Breast epithelium (tissue), 4 donors: ENCODE data around the gene ACSS1. TPM values are rescaled to one million over a fixed set of nuclear protein-coding genes. Genes with fewer than 3 reads are reported as not detected.

Source experiments
- DNase-seq, 2 donors: peaks; one replicate each; pipeline ENCODE4 v3.0.0-alpha.2; 2019; ENCODE audit warnings: low spot score in 2 of 2
- H3K27ac ChIP-seq, 2 donors: fragments of 200-600 bp; sonication (generic) in 1 of 2; one replicate each; pipeline ENCODE4 v1.5.1; 2016 to 2019; ENCODE audit warnings: mild to moderate bottlenecking in 1 of 2
- H3K27me3 ChIP-seq, 2 donors: fragments of 200-600 bp; sonication (generic) in 1 of 2; one replicate each; pipeline versions ENCODE4 v1.5.1 to v1.6.0; 2017 to 2019; ENCODE audit warnings: control low read depth in 1 of 2, mild to moderate bottlenecking in 1 of 2
- H3K36me3 ChIP-seq: fragments of 200-600 bp; one replicate; pipeline ENCODE4 v1.5.1; 2019
- H3K4me1 ChIP-seq, 2 donors: fragments of 200-600 bp; sonication (generic); one replicate each; pipeline ENCODE4 v1.5.1; 2016 to 2019; ENCODE audit warnings: control low read depth in 1 of 2
- H3K4me3 ChIP-seq, 3 donors: fragments of 200-600 bp; sonication (generic); 1 replicate in 2 of 3; 2 replicates in 1 of 3; pipeline ENCODE4 v1.5.1; 2016 to 2019; ENCODE audit warnings: mild to moderate bottlenecking in 3 of 3, moderate library complexity in 2 of 3
- H3K9me3 ChIP-seq, 2 donors: fragments of 200-600 bp; sonication (generic) in 1 of 2; one replicate each; pipeline ENCODE4 v1.5.1; 2016 to 2019; ENCODE audit warnings: control low read depth in 1 of 2
- POLR2A ChIP-seq: fragments of 450-650 bp; IDR thresholded peaks from one replicate; pipeline ENCODE4 v1.6.1; 2016; ENCODE audit warnings: antibody characterized with exemption, mild to moderate bottlenecking, moderate library complexity
- POLR2AphosphoS5 ChIP-seq, 3 donors: sonication (generic); formaldehyde crosslinking; IDR thresholded peaks; one replicate each; pipeline ENCODE4 v1.6.1; 2017; ENCODE audit warnings: antibody characterized with exemption in 3 of 3
- intact Hi-C: fragments of 100-400 bp; cut with DNase I; formaldehyde crosslinking; loops from one replicate; pipeline ENCODE4 v1.15.1; 2023; ENCODE audit warnings: low total_unique reads
- total RNA-seq, 3 donors: library from RNA; depleted of rRNA; stranded (reverse); fragments of >200 nt; gene quantifications; one replicate each; pipeline ENCODE4 v1.1.0, GENCODE V29; 2016
- TF ChIP-seq, protein P1 (sequence below), 3 donors: fragments of 450-650 bp; IDR thresholded peaks; one replicate each; pipeline ENCODE4 v1.5.1; 2016 to 2017; ENCODE audit warnings: antibody characterized with exemption in 3 of 3, mild to moderate bottlenecking in 3 of 3, moderate library complexity in 3 of 3

ACSS1 gene
- total RNA-seq, 3 donors from 2014 or later, result 17.6 to 38.2 (median 37.4) TPM

DNA sequence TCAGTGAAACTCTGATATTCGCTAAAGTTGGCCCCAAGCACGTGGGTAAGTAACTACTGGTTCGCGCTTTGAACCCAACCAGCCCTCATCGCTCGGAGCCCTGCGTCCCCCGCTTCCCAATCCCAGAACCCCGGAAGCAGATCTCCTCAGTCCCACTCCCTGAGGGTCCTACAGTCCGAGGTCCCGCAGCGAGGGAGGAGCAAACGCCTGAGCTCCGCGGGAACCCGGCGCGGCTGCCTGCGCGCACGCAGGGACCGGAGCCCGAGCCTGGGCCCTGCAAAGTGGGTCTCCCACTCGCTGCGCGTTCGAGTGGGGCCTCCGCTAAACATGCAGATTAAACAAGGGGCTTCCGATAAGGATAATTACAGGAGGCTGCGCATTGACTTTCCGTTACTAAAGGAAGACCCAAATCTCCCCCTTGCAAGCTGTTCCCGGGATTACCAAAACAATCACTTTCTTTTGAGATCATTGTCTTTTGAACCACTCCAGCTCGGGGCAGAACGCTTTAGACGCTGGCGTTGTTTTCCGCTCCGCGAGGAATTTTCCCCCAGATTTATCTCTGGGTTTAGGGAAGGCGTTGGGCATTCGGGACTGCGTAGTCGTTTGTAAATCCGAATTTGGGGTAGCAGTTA is 25.3 kb upstream of the ACSS1 start:
- peaks cover 0 to 20% of the 10 kb centered on the region in 2 donors for H3K4me1 ChIP-seq
- peak overlapping the region in 1 of 3 donors; percentile 44 for H3K4me3 ChIP-seq
- TF ChIP-seq POLR2A (no peak), POLR2AphosphoS5 (IDR thresholded peaks at IDR 0.05) (no peak)
- TF ChIP-seq, protein P1, sequence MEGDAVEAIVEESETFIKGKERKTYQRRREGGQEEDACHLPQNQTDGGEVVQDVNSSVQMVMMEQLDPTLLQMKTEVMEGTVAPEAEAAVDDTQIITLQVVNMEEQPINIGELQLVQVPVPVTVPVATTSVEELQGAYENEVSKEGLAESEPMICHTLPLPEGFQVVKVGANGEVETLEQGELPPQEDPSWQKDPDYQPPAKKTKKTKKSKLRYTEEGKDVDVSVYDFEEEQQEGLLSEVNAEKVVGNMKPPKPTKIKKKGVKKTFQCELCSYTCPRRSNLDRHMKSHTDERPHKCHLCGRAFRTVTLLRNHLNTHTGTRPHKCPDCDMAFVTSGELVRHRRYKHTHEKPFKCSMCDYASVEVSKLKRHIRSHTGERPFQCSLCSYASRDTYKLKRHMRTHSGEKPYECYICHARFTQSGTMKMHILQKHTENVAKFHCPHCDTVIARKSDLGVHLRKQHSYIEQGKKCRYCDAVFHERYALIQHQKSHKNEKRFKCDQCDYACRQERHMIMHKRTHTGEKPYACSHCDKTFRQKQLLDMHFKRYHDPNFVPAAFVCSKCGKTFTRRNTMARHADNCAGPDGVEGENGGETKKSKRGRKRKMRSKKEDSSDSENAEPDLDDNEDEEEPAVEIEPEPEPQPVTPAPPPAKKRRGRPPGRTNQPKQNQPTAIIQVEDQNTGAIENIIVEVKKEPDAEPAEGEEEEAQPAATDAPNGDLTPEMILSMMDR (IDR thresholded peaks at IDR 0.05), result no peak
- H3K9me3 ChIP-seq, result no peaks in the 10 kb centered on the region
- intact Hi-C loops, result no loop called here
- no peak for DNase-seq
- no peak overlapping the region for H3K27ac ChIP-seq
- peaks cover 0 to 80% of the 10 kb centered on the region in 2 donors for H3K27me3 ChIP-seq
- H3K36me3 ChIP-seq, result no peaks in the 10 kb centered on the region

DNA sequence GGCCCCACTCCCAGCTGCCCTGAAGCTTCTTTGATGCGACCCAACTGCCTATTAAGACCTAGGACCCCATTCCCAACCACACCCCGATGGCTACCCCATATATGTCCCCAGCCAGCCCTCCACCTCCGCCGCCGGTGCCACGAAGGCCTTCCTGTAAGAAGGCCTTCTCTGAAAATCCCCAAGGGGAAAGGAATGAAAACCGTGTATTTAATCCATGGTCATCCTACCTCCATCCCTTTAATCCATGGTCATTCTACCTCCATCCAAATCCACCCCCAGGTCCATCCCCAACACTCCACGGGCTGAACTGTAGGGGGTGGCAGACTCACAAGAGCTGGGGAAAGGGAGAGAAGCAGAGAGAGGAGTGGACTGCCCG is 24.5 kb upstream of the ACSS1 start:
- intact Hi-C loops, result no loop called here
- Histone ChIP-seq H3K9me3 (no peaks in the 10 kb centered on the region), H3K36me3 (no peaks in the 10 kb centered on the region), H3K4me3 (no peak overlapping the region), H3K27ac (no peak overlapping the region), H3K4me1 (peaks cover 0 to 20% of the 10 kb centered on the region in 2 donors), H3K27me3 (peaks cover 0 to 78% of the 10 kb centered on the region in 2 donors)
- peak in 1 of 2 donors; percentile 15 for DNase-seq
- TF ChIP-seq, protein P1 (IDR thresholded peaks at IDR 0.05), result no peak
- TF ChIP-seq POLR2AphosphoS5 (IDR thresholded peaks at IDR 0.05) (no peak), POLR2A (no peak)

DNA sequence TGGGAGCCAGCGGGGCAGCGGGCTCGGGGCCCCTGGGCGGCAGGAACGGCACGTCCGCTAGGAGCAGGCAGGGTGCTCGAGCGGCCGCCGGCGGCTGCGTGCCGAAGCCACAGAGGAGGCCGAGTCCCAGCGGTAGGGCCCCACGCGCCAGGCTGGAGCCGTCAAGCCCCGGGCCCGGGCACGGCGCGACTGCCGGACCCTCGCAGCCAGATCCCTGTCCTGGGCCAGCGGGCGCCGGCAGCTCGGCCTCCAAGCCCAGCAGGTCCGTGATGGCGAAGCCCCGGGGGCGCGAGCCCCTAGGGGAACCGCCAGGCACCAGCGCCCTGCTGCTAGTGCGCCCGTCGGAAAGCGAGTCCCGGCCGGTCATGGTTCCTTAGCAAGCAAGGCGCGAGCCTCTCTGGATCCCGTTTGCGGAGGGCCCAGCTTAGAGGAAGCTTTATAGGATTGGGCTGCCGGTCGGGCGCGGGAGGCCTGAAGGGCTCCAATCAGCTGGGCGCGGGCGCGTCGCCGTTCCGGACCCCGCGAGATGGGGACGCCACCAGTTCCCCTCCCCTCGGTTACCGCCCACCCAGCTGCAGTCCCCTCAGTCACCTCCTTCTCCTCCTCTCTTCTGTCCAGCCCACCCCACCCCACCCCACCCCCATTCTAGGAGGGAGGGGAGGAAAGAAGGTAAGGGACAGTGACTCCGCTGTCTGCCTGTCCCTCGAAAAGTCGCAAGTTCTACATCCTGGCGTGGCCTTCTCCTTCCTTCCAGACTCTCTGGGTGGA is 24.0 kb upstream of the ACSS1 start, which contains the start of gene VSX1:
Gene VSX1, minus strand, starts transcription at position 412 of the 768 bp plus-strand sequence. Its CDS starts 45 bp downstream, at position 367.
- intact Hi-C loops, result no loop called here
- H3K4me3 ChIP-seq, result peak within 1 kb of the TSS in 1 of 3 donors; percentile 37
- no peaks in the 10 kb centered on the region for H3K9me3 ChIP-seq
- peak in 1 of 2 donors; percentile 15 for DNase-seq
- H3K36me3 ChIP-seq, result no peaks in the 10 kb centered on the region
- no peak within 1 kb of the TSS for H3K27ac ChIP-seq
- TF ChIP-seq, protein P1 (IDR thresholded peaks at IDR 0.05), result no peak
- no peak for TF ChIP-seq POLR2AphosphoS5 (IDR thresholded peaks at IDR 0.05)
- no peak for TF ChIP-seq POLR2A
- H3K4me1 ChIP-seq, result peaks cover 0 to 20% of the 10 kb centered on the region in 2 donors
- H3K27me3 ChIP-seq, result peaks cover 0 to 73% of the 10 kb centered on the region in 2 donors

DNA sequence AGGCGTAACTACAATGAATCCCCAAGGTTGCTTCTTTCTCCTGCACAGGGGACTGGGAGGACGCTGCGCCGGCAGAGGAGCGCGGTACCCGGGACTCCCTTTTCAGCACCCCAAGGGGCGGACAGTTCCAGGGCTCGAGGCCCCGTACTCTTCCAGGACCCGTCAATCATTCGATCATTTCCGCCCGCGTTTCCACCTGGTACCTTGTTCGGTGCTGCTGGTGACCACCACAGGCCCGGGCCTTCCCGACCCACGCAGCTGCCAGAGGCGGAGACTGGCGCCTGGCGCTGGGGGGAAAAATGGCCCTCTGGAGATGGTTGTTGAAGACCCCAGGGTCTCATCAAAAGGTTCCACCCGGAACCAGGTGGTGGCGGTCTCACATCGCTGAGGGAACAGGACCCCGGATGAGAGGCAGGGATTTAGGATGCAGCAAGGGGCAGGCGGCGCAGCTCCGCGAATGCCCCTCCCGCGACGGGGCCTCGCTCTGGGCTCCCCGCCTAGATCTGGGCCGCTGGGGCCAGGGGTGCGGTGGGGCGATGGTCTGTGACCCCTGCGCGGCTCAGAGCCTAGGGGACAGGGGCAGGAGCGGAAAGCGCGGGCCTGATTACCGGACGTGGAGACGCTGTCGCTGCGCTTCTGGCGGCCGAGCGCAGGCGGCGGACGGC is 23.3 kb upstream of the ACSS1 start:
- H3K9me3 ChIP-seq, result no peaks in the 10 kb centered on the region
- H3K36me3 ChIP-seq, result no peaks in the 10 kb centered on the region
- peaks cover 0 to 67% of the 10 kb centered on the region in 2 donors for H3K27me3 ChIP-seq
- DNase-seq, result no peak
- H3K4me1 ChIP-seq, result peaks cover 0 to 20% of the 10 kb centered on the region in 2 donors
- no peak overlapping the region for H3K27ac ChIP-seq
- TF ChIP-seq POLR2A, result no peak
- TF ChIP-seq, protein P1 (IDR thresholded peaks at IDR 0.05), result no peak
- TF ChIP-seq POLR2AphosphoS5 (IDR thresholded peaks at IDR 0.05), result no peak
- H3K4me3 ChIP-seq, result peak overlapping the region in 1 of 3 donors; percentile 37
- intact Hi-C loops, result no loop called here
